Endothelial cell of hepatic sinusoid (primary cell): Measurements from ENCODE around the gene ANKRD31.

Experiments
- in situ Hi-C: cut with HindIII; loops from 2 replicates; pipeline ENCODE4 v1.10.0; 2017; ENCODE audit warnings: low sequenced_read_pairs

ANKRD31 gene

GRCh38 chr5:75043633-75044264 lies 192.9 kb downstream of the ANKRD31 start:
- in situ Hi-C loops: no loop called here

DNA sequence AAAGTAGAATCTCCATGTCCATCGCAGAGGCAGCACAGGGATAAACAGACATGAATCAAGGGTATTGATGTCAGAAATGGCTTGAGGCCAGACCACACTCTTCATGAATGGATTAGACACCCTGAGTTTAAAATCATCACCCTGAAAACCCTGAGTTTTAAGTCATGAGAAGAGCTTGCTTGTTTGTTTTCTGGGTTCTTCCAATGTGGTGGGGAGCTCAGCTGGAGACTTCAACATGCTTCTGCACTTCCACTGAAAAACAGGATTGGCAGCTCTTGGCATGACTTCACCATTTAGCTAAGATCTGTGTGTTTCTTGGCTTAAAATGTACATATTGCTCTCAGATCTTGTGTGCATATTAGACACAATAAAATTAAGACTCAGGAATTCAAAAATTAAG lies 194.2 kb downstream of the ANKRD31 start:
- in situ Hi-C loops: no loop called here

DNA sequence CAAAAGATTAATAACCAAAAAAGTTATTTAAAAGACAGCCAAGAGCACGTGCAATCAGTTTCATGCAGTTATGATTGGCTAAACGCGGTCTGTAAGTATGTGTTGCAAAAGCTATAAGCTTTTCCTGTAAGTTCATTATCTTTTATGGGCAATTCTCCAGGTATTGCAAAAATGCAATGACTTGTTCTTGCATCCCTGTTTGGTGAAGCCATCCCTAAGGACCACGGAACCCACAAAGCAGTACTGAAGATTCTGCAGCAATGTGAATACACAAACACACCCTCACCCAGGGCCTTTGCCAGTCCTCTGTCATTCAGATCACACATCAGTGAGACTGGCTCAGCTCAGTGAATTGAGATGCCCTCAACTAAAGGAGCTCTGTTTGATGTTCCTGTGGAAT lies 195.7 kb downstream of the ANKRD31 start:
- in situ Hi-C loops: no loop called here

DNA sequence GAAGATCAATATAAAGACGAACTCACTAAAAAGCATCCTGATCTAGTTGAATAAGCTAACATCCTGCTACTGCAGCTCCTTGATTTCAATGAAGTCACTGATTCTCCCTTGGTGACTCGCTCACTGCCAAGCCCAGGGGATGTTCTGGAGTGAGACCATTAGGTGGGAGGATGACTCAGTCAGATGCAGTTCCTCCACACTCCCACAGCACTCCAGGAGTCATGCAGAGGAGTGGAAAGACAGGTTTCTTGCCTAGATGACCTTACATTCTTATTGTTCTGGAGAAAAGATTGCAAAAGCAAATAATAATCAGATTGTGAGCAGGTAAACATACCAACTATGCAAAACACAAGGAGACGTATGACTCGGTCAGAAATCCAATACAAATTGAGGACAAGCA lies 199.6 kb downstream of the ANKRD31 start:
- in situ Hi-C loops: no loop called here

- in situ Hi-C loops: no loop called here
Observed at GRCh38 chr5:75034137-75034739, 202.4 kb downstream of the ANKRD31 start.

GRCh38 chr5:75031366-75031765 lies 205.3 kb downstream of the ANKRD31 start:
- in situ Hi-C loops: no loop called here

GRCh38 chr5:75028090-75028489 lies 208.6 kb downstream of the ANKRD31 start:
- in situ Hi-C loops: no loop called here

- in situ Hi-C loops: no loop called here
Observed at GRCh38 chr5:75023368-75024159, 213.1 kb downstream of the ANKRD31 start.

GRCh38 chr5:75021800-75022199 lies 214.9 kb downstream of the ANKRD31 start:
- in situ Hi-C loops: no loop called here

GRCh38 chr5:75021219-75021618 lies 215.5 kb downstream of the ANKRD31 start:
- in situ Hi-C loops: no loop called here

GRCh38 chr5:75020016-75020656 lies 216.5 kb downstream of the ANKRD31 start:
- in situ Hi-C loops: no loop called here

GRCh38 chr5:75018805-75019587 lies 217.7 kb downstream of the ANKRD31 start:
- in situ Hi-C loops: no loop called here
